ENCODE measurements around the gene NEB.
A peak's percentile ranks its signal among the peaks of the same experiment; 100 is the strongest.
"Not testable (repeated sequence)": the region's sequence is repeated elsewhere in the genome, so short reads cannot be mapped to it uniquely, and the experiment has no call there.

NEB gene

DNA sequence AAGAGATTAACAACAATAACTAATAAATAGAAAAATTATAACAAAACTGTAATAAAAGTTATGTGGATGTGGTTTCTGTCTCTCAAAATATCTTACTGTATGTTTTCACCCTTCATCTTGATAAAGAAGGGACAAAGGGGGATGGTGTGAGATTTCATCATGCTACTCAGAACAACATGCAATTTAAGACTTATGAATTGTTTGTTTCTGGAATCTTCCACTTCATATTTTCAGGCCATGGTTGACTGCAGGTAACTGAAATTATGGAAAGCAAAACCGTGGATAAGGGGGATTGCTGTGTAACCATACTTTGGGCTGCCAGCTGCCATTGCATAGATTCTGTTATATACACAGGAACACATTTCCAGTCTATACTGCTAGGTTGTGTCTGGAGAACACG, 45.6 kb downstream of the NEB start:
- no peak for DNase-seq

DNA sequence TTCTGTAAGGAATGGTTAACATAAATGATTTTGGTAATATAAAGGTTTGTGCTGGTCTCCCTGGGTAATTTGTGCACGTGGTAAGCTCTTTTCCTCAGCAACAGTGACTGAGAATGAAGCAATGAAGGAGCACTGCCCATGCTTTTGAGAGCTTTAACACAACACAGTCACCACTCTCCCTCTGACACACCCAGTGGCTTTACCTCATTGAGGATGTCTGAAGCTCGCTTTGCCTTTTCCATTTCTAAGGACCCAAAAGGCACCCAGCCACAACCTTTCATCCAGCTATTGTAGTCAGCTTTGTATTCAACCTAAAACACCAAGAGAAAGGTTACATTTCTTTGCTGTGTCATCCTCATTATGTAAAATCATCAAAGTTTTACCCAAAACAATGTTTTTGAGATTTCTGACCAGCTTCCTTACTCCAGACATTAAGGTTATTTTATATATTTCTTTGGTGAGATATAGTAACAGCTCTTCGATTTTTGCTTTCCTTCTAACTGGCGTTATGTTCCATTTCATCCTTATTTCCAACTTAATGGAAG, 51.7 kb downstream of the NEB start:
- no peak for DNase-seq

- no peak for DNase-seq
Measured at GRCh38 chr2:151681051-151681450, 53.2 kb downstream of the NEB start.

- DNase-seq: no peak
Measured at GRCh38 chr2:151679994-151680393, 54.3 kb downstream of the NEB start.

DNA sequence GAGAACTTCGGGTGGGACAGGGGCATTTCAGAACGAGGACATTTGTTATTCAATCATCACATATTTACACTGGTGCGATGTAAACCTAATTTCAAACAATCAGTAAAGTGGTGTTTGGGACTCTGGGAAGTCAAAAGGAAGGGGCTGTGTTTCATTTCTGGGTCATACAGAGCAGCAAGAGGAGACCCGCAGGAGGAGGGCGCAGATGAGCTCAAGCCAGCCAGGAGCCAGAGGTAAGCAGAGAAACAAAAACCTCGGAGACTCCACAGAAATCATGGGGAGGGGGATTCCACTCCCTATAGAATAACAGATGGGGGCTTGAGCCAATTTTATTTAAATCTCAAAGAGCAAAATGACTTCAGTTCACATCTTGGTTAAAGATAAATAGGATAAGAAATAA, 55.4 kb downstream of the NEB start:
- no peak for DNase-seq

DNA sequence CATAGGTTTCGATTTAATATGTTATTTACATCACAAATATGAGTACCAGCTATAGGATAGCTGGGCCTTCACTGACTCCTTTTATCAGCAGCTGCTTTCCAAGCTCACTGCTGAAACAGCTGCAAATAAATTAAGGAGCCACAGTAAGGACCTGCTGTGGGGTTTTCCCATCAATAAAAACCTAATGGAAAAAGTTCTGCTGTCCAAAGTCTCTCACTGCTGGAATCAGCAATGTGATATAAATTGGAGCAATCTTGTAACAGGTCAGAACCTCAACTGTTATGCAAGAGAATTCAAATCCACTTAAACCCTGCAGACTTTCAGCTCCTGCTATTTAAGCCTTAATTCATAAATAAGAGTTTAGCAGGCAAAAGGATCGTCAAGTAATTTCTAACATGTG, 61.3 kb downstream of the NEB start:
- DNase-seq: no peak

DNA sequence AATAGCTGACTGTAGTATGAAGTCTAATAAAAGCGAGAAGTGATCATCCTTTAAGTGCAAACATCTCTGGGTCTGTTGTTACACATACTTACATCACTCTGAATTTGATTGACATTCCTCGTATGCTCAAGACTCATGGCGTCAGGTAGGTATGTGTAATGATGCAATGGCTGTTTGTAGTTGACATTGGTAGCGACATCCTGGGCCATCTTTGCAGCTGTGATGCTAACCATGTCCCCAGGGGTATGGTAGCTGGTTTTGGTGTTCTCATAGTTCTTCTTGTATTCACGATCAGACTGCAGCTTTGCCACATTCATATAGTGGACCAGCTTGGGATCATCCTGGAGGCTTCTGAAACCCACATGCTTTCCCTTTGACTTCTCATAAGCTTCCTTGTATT, 62.0 kb downstream of the NEB start:
- DNase-seq: no peak

DNA sequence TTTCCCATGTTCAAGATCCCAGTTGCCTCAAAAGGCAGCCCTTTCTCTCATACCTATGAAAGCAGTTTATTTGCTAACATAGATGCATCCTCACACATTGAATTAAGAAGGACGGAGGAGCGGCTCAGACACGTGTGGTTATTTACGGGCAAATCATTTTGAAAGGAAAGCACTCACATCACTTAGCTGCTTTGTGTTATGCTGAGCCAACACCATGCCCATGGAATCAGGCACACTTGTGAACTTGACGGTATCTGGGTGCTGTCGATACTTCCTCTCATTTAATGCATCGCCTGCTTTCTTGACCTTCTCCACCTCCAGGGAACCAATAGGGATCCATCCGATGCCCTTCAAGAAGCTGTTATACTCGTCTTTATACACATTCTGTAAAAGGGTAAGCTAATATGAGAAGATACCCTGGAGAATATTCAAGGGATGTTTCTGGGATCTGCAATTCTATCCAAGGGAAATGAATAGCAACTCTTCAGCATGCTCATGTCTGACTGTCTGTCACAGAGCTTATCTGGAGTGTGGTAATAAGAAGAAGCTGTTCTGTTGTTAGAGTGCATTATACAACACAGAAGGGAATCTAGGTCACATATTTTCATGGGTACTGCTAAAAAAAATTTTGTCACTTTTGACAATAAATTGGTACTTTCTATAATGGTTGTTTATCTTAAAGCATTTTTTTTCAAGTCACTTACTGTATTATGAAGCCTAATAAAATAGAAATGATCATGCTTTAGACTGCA, 63.3 kb downstream of the NEB start:
- no peak for DNase-seq

- DNase-seq: no peak
Measured at GRCh38 chr2:151670346-151670745, 63.9 kb downstream of the NEB start.

- peak; percentile 8 for DNase-seq
Measured at GRCh38 chr2:151669585-151670081, 64.6 kb downstream of the NEB start.

DNA sequence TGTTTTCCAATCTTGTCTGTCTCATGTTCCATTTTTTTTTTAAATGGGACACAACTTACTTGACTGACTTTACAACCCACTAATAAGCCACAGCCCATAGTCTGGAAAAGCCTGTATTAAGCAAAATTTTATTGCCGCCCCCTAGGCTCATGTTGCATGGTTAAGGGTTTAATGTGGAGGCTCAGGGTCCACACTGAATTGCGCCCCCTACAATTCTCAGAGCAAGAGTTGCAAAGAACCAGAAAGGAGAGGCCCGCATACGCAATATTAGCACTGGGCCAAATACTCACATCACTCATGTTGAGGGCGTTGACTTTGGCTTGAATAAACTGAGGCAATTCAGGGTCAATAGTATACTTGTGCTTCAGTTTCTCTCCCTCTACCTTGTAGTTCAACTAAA, 65.5 kb downstream of the NEB start:
- DNase-seq: no peak

- DNase-seq: no peak
Measured at GRCh38 chr2:151665959-151666358, 68.3 kb downstream of the NEB start.

GRCh38 chr2:151664520-151664919, 69.8 kb downstream of the NEB start:
- no peak for DNase-seq

- no peak for DNase-seq
Measured at GRCh38 chr2:151661625-151662024, 72.7 kb downstream of the NEB start.

GRCh38 chr2:151658081-151658480, 76.2 kb downstream of the NEB start:
- no peak for DNase-seq

DNA sequence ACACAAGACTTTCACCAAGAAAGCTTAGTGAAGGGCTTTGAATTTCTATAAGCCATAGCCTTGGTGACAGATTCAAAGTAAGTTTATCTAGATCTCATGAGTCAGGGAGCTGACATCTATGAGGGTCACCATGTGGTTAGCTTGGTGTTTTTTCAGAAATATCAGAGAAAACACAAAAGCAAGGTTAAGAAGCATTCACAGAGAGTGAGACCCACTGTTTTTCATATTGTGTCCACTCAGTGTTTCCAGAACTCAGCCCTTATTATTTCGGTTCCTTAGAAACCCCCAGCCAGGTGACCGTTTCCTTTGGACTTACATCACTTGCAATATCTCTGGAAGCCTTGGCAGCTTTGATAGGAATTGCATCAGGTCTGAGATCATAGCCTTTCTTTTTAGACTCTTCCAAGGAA, 76.6 kb downstream of the NEB start:
- DNase-seq: no peak

DNA sequence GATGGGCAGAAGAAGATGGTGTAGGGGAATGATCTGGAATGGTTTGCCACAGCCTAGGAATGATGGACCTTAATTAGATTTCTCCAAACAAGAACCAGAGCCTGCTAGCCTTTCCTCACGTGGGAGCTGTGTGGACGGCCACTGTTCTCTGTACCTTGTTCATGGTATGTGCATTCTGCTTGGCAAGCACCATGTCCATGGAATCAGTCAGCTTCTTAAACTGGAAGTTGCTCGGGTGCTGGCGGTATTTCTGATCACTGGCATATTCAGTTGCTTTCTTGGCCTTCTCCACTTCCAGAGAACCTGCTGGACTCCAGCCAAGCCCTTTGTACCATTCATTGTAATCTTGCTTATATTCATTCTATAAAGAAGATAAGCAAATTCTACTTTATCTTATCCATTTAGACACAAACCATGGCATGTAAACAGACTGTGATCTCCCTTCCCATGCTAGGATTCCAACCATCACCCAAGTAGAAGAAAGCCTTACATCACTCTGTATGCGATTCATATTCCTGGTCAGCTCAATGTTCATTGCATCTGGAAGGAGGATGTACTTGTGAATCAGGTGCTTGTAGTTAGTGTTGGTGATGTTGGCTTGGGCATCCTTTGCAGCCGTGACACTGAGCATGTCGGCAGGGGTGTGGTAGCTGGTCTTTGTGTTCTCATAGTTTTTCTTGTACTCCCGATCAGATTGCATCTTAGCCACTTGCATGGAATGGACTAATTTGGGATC, 78.4 kb downstream of the NEB start:
- DNase-seq: no peak

- DNase-seq: no peak
Measured at GRCh38 chr2:151654891-151655290, 79.4 kb downstream of the NEB start.

GRCh38 chr2:151654085-151654484, 80.2 kb downstream of the NEB start:
- DNase-seq: no peak

DNA sequence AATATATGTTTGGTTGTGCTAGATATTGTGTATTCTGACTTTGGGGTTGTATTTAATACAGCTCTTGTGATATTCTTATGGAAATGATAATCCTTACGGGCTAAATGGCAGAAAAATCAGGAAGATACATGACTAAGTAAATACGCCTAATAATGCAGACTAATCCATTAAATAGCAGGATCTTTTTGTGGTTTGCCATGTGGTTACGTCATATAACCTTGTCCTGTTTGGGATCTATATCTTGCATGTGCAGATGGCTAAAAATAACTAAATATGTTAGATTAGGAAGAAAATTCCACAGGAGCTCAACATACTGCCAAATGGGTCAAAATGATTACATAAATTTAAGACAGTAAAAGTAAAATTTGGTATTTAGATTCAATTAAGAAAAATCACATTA, 83.0 kb downstream of the NEB start:
- no peak for DNase-seq

GRCh38 chr2:151650456-151650855, 83.8 kb downstream of the NEB start:
- DNase-seq: no peak

DNA sequence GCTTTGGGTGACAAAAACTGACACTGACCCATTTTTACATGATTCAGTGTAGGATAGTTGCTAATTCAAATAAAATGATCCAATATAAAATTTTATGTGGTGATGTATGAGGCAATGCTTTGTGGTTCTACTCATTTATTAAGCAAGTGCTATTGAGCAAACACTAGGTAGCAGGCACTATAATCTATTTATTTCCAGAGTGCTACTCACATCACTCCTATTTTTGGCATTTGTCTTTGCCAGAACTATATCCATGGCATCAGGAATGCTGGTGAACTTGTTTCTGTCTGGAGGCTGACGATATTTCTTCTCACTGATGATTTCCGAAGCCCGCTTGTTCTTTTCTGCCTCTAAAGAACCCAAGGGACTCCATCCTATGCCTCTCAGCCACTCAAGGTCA, 84.3 kb downstream of the NEB start:
- no peak for DNase-seq

DNA sequence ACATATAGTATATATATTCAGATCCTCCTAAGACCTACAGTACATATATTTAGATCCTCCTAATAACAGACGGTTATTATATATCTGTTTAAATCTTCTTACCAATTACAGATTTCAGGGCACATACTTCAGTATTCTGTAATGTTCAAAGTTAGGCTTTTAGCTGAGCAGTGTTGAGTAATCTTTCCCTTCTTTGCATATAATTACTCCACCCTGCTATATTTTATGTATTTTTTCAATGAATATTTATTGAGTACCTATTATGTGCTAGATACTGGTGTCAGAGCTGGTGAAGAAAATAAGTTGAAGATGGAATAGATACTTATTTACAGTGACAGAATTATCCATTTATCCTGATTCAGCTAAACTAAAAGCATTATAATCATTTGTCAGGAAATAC, 84.9 kb downstream of the NEB start:
- no peak for DNase-seq

DNA sequence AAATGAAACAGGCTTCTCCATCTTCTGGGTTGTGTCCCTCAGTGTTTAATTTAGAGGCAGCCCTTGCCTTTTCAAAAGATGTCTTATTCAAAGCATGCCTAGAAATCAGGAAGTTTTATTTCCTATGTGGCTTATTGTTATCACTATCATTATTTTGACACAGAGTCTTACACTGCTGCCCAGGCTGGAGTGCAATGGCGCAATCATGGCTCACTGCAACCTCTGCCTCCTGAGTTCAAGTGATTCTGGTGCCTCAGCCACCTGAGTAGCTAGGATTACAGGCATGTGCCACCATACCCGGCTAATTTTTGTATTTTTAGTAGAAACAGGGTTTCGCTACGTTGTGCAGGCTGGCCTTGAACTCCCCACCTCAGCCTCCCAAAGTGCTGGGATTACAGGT, 87.8 kb downstream of the NEB start:
- not testable (repeated sequence) for DNase-seq
